HEK293 (cell line): ENCODE results near the gene ASB10.

Experiments used
- CTCF ChIA-PET: fragments of 350-600 bp; formaldehyde crosslinking; extraction: SDS; loops from one replicate; lab custom pipeline; 2021; ENCODE audit warnings: antibody characterized with exemption; lab: Yijun Ruan, JAX
- POLR2A ChIA-PET: fragments of 300-600 bp; formaldehyde crosslinking; extraction: SDS; loops from one replicate; lab custom pipeline; 2020; ENCODE audit warnings: antibody characterized with exemption, inconsistent platforms; lab: Yijun Ruan, JAX
- H3K27ac ChIP-seq: fragments of 200-500 bp; sonication (Bioruptor generic); 2 replicates; pipeline ENCODE4 v1.5.1; 2014; ENCODE audit warnings: low read depth, low read length, control low read depth, inconsistent platforms; ENCODE audit errors: extremely low read depth
- H3K36me3 ChIP-seq, 2 experiments: fragments of 200-500 bp in 1 of 2; sonication (Bioruptor generic) in 1 of 2; 1 replicate in 1 of 2; 2 replicates in 1 of 2; pipeline ENCODE4 v1.5.1; 2014 to 2017; ENCODE audit warnings: inconsistent platforms in 2 of 2, low read length in 2 of 2; ENCODE audit not compliant: control insufficient read depth in 2 of 2, insufficient read depth in 1 of 2
- H3K4me1 ChIP-seq: fragments of 200-500 bp; sonication (Bioruptor generic); 2 replicates; pipeline ENCODE4 v1.5.1; 2014; ENCODE audit warnings: mild to moderate bottlenecking, low read length, inconsistent platforms; ENCODE audit not compliant: control insufficient read depth, insufficient read depth
- H3K4me3 ChIP-seq: 2 replicates; pipeline ENCODE4 v1.5.1; 2011; ENCODE audit warnings: low read depth, mild to moderate bottlenecking, control low read depth, low read length, moderate library complexity
- H3K9me3 ChIP-seq: fragments of 200-500 bp; sonication (Bioruptor generic); 2 replicates; pipeline ENCODE4 v1.5.1; 2014; ENCODE audit warnings: low read depth, low read length, inconsistent platforms; ENCODE audit not compliant: control insufficient read depth, insufficient read depth
- BCL6B ChIP-seq: fragments of 450-650 bp; formaldehyde crosslinking; IDR thresholded peaks from 2 replicates; pipeline ENCODE4 v1.5.1; 2017; ENCODE audit warnings: missing biosample characterization, missing genetic modification characterization
- INSM2 ChIP-seq: fragments of 450-650 bp; formaldehyde crosslinking; IDR thresholded peaks from 2 replicates; pipeline ENCODE4 v1.5.1; 2016; ENCODE audit warnings: missing biosample characterization, missing genetic modification characterization
- KLF16 ChIP-seq: fragments of 450-650 bp; formaldehyde crosslinking; IDR thresholded peaks from 2 replicates; pipeline ENCODE4 v1.5.1; 2017; ENCODE audit warnings: missing biosample characterization, missing genetic modification characterization
- KLF7 ChIP-seq: fragments of 450-650 bp; formaldehyde crosslinking; IDR thresholded peaks from 2 replicates; pipeline ENCODE4 v1.5.1; 2016; ENCODE audit warnings: missing biosample characterization, missing genetic modification characterization, borderline replicate concordance
- KLF9 ChIP-seq: fragments of 450-650 bp; formaldehyde crosslinking; IDR thresholded peaks from 2 replicates; pipeline ENCODE4 v1.5.1; 2016; ENCODE audit warnings: missing biosample characterization, missing genetic modification characterization, low read depth
- PRDM4 ChIP-seq: fragments of 450-650 bp; formaldehyde crosslinking; IDR thresholded peaks from 2 replicates; pipeline ENCODE4 v1.5.1; 2017; ENCODE audit warnings: missing biosample characterization, missing genetic modification characterization
- SCRT2 ChIP-seq: fragments of 450-650 bp; formaldehyde crosslinking; IDR thresholded peaks from 2 replicates; pipeline ENCODE4 v1.5.1; 2016; ENCODE audit warnings: missing biosample characterization, missing genetic modification characterization
- ZBTB20 ChIP-seq: fragments of 450-650 bp; formaldehyde crosslinking; IDR thresholded peaks from 2 replicates; pipeline ENCODE4 v1.5.1; 2016; ENCODE audit warnings: missing biosample characterization, missing genetic modification characterization
- ZBTB44 ChIP-seq: fragments of 450-650 bp; IDR thresholded peaks from 2 replicates; pipeline ENCODE4 v1.5.1; 2018; ENCODE audit warnings: missing biosample characterization, mild to moderate bottlenecking, missing genetic modification characterization
- ZBTB6 ChIP-seq: fragments of 450-650 bp; formaldehyde crosslinking; IDR thresholded peaks from 2 replicates; pipeline ENCODE4 v1.5.1; 2017; ENCODE audit warnings: missing biosample characterization, missing genetic modification characterization
- ZEB2 ChIP-seq: fragments of 450-650 bp; formaldehyde crosslinking; IDR thresholded peaks from 2 replicates; pipeline ENCODE4 v1.5.1; 2016; ENCODE audit warnings: missing biosample characterization, missing genetic modification characterization
- ZNF10 ChIP-seq: fragments of 450-650 bp; formaldehyde crosslinking; IDR thresholded peaks from 2 replicates; pipeline ENCODE4 v1.5.1; 2017; ENCODE audit warnings: missing biosample characterization, missing genetic modification characterization
- ZNF148 ChIP-seq: fragments of 450-650 bp; formaldehyde crosslinking; IDR thresholded peaks from 2 replicates; pipeline ENCODE4 v1.5.0; 2017; ENCODE audit warnings: missing biosample characterization, missing genetic modification characterization, borderline replicate concordance
- ZNF2 ChIP-seq: fragments of 450-650 bp; formaldehyde crosslinking; IDR thresholded peaks from 2 replicates; pipeline ENCODE4 v1.5.1; 2016; ENCODE audit warnings: missing biosample characterization, missing genetic modification characterization
- ZNF335 ChIP-seq: fragments of 450-650 bp; formaldehyde crosslinking; conservative IDR thresholded peaks from 2 replicates; pipeline ENCODE4 v1.5.1; 2016; ENCODE audit warnings: missing biosample characterization, missing genetic modification characterization
- ZNF521 ChIP-seq: fragments of 450-650 bp; formaldehyde crosslinking; IDR thresholded peaks from 2 replicates; pipeline ENCODE4 v1.5.1; 2017; ENCODE audit warnings: missing biosample characterization, mild to moderate bottlenecking, missing genetic modification characterization

Gene ASB10

GRCh38 chr7:151207315-151207714 lies 20.3 kb upstream of the ASB10 start:
- H3K27ac ChIP-seq, result no peak overlapping the region
- no peaks in the 10 kb centered on the region for H3K4me1 ChIP-seq
- no peaks in the 10 kb centered on the region for H3K9me3 ChIP-seq
- no peak overlapping the region for H3K4me3 ChIP-seq
- peaks cover 0 to 10% of the 10 kb centered on the region in 2 experiments; a peak in 1 of 3 replicates for H3K36me3 ChIP-seq
- TF ChIP-seq ZNF148, result no peak
- TF ChIP-seq ZEB2, result no peak
- 0 out of 2 replicates have a peak, but pooled peaks have one; percentile 5 for TF ChIP-seq PRDM4 (tag by site-specific recombination)
- TF ChIP-seq KLF16, result no peak
- TF ChIP-seq BCL6B (tag by site-specific recombination), result peak; percentile 39; the same call in 1 of the 2 replicates
- 0 out of 2 replicates have a peak, but pooled peaks have one; percentile 1 for TF ChIP-seq ZBTB44 (tag by site-specific recombination)
- ChIA-PET CTCF (interaction anchor here (0.6 to 1.4 kb wide), 3 partner anchors 30 to 39 kb away, joined by 3 to 11 read pairs (median 6); partner anchors contain the start of gene GBX1), POLR2A (interaction anchor here (3.6 kb wide), 1 partner anchor 20 kb away, joined by 15 read pairs; the partner anchor contains the start of gene ABCF2)

GRCh38 chr7:151206914-151207313 lies 19.9 kb upstream of the ASB10 start:
- H3K36me3 ChIP-seq, result peaks cover 0 to 6% of the 10 kb centered on the region in 2 experiments; a peak in 1 of 3 replicates
- H3K4me3 ChIP-seq, result no peak overlapping the region
- H3K4me1 ChIP-seq, result no peaks in the 10 kb centered on the region
- no peak overlapping the region for H3K27ac ChIP-seq
- CTCF ChIA-PET, result no interaction called here
- no peaks in the 10 kb centered on the region for H3K9me3 ChIP-seq
- POLR2A ChIA-PET, result interaction anchor here (3.6 kb wide), 1 partner anchor 20 kb away, joined by 15 read pairs; the partner anchor contains the start of gene ABCF2
- TF ChIP-seq ZNF335 (tag by site-specific recombination) (no peak), ZNF2 (no peak), ZBTB6 (tag by site-specific recombination) (no peak), ZNF10 (tag by site-specific recombination) (no peak), INSM2 (tag by site-specific recombination) (no peak), SCRT2 (tag by site-specific recombination) (no peak), PRDM4 (tag by site-specific recombination) (0 out of 2 replicates have a peak, but pooled peaks have one; percentile 8), KLF9 (tag by site-specific recombination) (peak; percentile 11; the same call in 1 of the 2 replicates), ZBTB20 (tag by site-specific recombination) (no peak), ZNF521 (tag by site-specific recombination) (no peak), KLF7 (tag by site-specific recombination) (peak; percentile 55; the same call in 1 of the 2 replicates), ZBTB44 (tag by site-specific recombination) (peak; percentile 30; the same call in 1 of the 2 replicates)
